Activated CD4-positive, alpha-beta T cell treated with anti-CD3 and anti-CD28 coated beads, Interleukin-10, Interleukin-2, amounts not matched to agents 100 ng/mL and 50 ng/mL, durations not matched to agents 16 hours and 8 hours (primary cell): ENCODE results near the gene DMAC2L.
"Not testable (repeated sequence)": the region's sequence is repeated elsewhere in the genome, so short reads cannot be mapped to it uniquely, and the experiment has no call there.

Experiments
- DNase-seq: peaks from one replicate; pipeline ENCODE4 v3.0.0-alpha.2; 2020

Gene DMAC2L

GRCh38 chr14:50331596-50331995 is 19.5 kb downstream of the DMAC2L start:
- no peak for DNase-seq

- no peak for DNase-seq
Observed at GRCh38 chr14:50333014-50333509, 20.9 kb downstream of the DMAC2L start.

- no peak for DNase-seq
Observed at GRCh38 chr14:50334211-50334610, 22.1 kb downstream of the DMAC2L start.

- no peak for DNase-seq
Observed at GRCh38 chr14:50335389-50335788, 23.3 kb downstream of the DMAC2L start.

- no peak for DNase-seq
Observed at GRCh38 chr14:50335989-50336824, 24.1 kb downstream of the DMAC2L start.

GRCh38 chr14:50338587-50338986 is 26.5 kb downstream of the DMAC2L start:
- no peak for DNase-seq

GRCh38 chr14:50339178-50339804 is 27.2 kb downstream of the DMAC2L start:
- no peak for DNase-seq

GRCh38 chr14:50340045-50340444 is 27.9 kb downstream of the DMAC2L start:
- DNase-seq, result no peak

GRCh38 chr14:50340963-50341362 is 28.8 kb downstream of the DMAC2L start:
- DNase-seq, result no peak

GRCh38 chr14:50342221-50343078 is 30.3 kb downstream of the DMAC2L start:
- DNase-seq, result peak; percentile 39

GRCh38 chr14:50343434-50343833 is 31.3 kb downstream of the DMAC2L start:
- DNase-seq, result no peak

GRCh38 chr14:50344116-50344775 is 32.1 kb downstream of the DMAC2L start:
- peak; percentile 94 for DNase-seq

GRCh38 chr14:50344876-50345563 is 32.9 kb downstream of the DMAC2L start:
- DNase-seq, result no peak

GRCh38 chr14:50345846-50346422 is 33.8 kb downstream of the DMAC2L start:
- no peak for DNase-seq

- DNase-seq, result no peak
Observed at GRCh38 chr14:50347521-50347920, 35.4 kb downstream of the DMAC2L start.

GRCh38 chr14:50348933-50349332 is 36.8 kb downstream of the DMAC2L start:
- DNase-seq, result no peak

- no peak for DNase-seq
Observed at GRCh38 chr14:50350975-50351374, 38.9 kb downstream of the DMAC2L start.

- DNase-seq, result no peak
Observed at GRCh38 chr14:50352584-50352983, 40.5 kb downstream of the DMAC2L start.

GRCh38 chr14:50353126-50353525 is 41.0 kb downstream of the DMAC2L start:
- DNase-seq, result no peak

- DNase-seq, result no peak
Observed at GRCh38 chr14:50354527-50354926, 42.4 kb downstream of the DMAC2L start.

GRCh38 chr14:50355692-50356091 is 43.6 kb downstream of the DMAC2L start:
- no peak for DNase-seq

- DNase-seq, result not testable (repeated sequence)
Observed at GRCh38 chr14:50356283-50356682, 44.2 kb downstream of the DMAC2L start.
